Measurements from ENCODE around the gene GCKR.
"Not testable (repeated sequence)": the region's sequence is repeated elsewhere in the genome, so short reads cannot be mapped to it uniquely, and the experiment has no call there.

The GCKR gene

GRCh38 chr2:27502142-27502541 is 5.5 kb downstream of the GCKR start:
- no peak for DNase-seq

GRCh38 chr2:27506587-27506986 is 9.9 kb downstream of the GCKR start:
- DNase-seq, result no peak
- intact Hi-C loops (cut with DNase I), result no loop called here

More at GRCh38 chr2:27502142-27502541, 5.5 kb downstream of the GCKR start:
- intact Hi-C loops (cut with DNase I), result no loop called here

DNA sequence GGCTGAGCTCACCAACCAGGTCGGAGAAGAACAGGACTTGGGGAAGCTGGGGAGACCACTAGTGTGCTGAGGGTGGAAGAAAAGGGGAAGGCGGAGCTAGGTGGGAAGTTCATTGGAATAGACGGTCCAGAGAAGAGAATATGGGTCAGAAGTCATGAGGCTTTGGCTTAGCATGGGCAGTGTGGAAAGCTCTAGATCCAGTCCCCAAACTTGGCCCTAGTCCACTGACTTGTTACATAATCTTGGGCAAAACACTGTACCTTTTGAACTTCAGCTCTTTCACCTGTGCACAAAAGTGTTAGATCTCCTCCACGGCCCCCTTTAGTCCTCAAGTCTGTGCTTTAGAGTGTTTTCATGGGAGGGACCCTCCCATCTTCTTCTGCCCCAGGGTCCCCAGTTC is 10.7 kb downstream of the GCKR start:
- DNase-seq, result no peak
- intact Hi-C loops (cut with DNase I), result no loop called here

GRCh38 chr2:27509326-27509725 is 12.7 kb downstream of the GCKR start:
- DNase-seq, result no peak
- intact Hi-C loops (cut with DNase I), result no loop called here

DNA sequence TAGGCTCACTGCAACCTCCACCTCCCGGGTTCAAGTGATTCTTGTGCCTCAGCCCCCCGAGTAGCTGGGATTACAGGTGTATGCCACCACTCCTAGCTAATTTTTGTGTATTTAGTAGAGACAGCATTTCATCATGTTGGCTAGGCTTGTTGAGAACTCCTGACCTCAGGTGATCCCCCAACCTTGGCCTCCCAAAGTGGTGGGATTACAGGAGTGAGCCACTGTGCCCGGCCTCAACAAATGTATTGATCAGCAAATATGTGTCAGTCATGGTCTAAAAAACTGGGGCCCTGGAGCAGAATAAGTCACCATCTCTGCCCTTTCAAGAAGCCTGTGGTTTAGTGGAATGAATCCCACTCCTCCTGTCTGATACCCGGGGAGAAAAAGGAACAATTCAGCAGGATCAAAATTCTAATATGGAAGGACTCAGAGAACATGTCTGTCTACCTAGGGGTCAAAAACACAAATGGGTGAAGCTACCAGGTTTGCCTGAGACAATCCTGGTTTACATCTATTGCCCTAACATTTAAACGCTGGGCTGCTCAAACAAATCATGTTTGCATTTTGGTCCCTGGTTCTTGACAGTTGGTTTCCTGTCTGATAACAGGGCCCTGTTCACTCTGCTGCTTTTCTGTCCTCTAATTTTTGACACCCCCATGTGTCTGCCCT is 21.6 kb downstream of the GCKR start:
- no peak for DNase-seq
- intact Hi-C loops (cut with DNase I), result no loop called here

DNA sequence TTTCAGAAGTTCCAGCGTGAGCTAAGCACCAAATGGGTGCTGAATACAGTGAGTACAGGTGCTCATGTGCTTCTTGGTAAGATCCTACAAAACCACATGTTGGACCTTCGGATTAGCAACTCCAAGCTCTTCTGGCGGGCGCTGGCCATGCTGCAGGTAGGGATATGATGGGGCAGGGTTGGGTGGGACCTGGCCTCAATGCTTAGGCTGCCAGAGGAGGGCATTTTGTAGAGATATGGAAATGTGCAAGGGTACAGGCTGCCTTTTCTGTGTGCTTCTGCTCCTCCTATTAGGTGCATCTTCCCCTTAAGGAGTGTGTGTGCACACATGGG is 22.1 kb downstream of the GCKR start:
- intact Hi-C loops (cut with DNase I), result no loop called here
- DNase-seq, result no peak

GRCh38 chr2:27520316-27520715 is 23.7 kb downstream of the GCKR start:
- no peak for DNase-seq

DNA sequence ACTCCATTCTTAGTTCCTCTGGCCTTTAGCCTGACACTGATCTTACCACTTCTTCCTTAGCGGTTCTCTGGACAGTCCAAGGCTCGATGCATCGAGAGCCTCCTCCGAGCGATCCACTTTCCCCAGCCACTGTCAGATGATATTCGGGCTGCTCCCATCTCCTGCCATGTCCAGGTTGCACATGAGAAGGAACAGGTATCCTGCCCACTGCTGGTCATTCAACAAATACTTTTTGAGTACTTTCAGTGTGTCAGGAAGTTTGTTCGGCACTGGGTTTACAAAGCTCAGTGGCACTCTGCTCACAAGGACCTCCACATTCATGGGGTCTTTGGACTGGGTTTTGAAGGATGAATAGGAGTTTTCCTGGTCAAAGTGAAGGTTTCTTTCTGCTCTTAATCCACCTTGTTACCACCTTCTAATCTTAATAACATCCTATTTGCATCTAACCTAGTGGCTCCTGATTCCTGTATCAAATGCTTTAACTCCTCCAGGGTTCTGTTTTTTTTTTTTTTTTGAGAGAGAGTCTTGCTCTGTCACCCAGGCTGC is 25.8 kb downstream of the GCKR start:
- no peak for DNase-seq
- intact Hi-C loops (cut with DNase I), result no loop called here

More at GRCh38 chr2:27520316-27520715, 23.7 kb downstream of the GCKR start:
- intact Hi-C loops (cut with DNase I), result no loop called here

- intact Hi-C loops (cut with DNase I), result no loop called here
These were observed 30.5 kb downstream of the GCKR start for GRCh38 chr2:27527182-27527581.

DNA sequence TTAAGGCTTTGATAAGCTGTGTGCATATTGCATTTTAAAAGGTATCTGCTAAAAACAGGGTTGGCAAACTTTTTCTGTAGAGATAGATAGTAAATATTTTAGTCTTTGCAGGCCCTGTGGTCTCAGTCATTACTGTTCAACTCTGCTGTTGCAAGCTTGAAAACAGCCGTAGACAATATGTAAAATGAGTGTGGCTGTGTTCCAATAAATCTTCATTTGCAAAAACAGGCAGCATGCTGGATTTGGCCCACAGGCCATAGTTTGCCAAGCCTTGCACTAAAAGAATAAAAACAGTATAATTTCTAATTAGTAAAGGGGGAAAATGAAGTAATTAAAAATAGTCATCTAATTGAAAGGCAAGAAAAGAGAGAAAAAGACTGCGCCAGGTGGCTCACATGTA is 35.3 kb downstream of the GCKR start:
- DNase-seq, result no peak
- intact Hi-C loops (cut with DNase I), result no loop called here

More at GRCh38 chr2:27527182-27527581, 30.5 kb downstream of the GCKR start:
- no peak for DNase-seq

DNA sequence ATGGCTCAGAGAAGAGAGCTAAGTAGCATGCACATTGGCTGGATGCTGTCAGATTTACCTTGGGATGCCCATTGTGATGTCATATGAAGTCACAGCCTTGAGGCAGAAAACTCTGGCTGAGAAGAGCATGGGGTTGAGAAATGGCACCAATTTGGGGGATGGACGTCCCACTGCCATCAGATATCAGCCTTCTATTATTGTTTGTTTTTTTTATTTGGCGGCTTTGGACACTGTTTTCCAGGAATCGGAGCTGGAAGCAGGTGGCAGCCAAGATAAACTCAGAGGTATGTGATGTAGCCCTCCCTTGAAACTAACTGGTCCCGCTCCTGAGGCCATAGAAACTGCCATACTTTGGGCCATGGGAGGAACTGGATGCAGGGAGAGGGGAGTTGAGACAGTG is 40.6 kb downstream of the GCKR start:
- intact Hi-C loops (cut with DNase I), result no loop called here
- DNase-seq, result no peak

DNA sequence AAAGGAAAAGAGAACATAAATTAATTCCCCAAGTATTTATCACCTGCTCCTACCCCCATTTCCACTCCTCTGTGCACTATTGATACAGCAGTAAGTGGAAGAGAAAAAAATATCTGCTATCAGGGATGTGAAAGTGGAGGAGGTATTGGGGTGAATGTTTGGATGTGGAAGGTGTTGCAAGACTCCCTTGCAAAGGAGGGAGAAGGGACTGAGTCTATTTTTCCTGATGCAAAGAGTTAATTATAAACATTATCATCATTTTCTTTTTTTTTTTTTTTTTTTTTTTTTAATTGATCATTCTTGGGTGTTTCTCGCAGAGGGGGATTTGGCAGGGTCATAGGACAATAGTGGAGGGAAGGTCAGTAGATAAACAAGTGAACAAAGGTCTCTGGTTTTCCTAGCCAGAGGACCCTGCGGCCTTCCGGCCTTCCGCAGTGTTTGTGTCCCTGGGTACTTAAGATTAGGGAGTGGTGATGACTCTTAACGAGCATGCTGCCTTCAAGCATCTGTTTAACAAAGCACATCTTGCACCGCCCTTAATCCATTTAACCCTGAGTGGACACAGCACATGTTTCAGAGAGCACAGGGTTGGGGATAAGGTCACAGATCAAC is 42.3 kb downstream of the GCKR start:
- intact Hi-C loops (cut with DNase I); DNase-seq: not testable (repeated sequence)

DNA sequence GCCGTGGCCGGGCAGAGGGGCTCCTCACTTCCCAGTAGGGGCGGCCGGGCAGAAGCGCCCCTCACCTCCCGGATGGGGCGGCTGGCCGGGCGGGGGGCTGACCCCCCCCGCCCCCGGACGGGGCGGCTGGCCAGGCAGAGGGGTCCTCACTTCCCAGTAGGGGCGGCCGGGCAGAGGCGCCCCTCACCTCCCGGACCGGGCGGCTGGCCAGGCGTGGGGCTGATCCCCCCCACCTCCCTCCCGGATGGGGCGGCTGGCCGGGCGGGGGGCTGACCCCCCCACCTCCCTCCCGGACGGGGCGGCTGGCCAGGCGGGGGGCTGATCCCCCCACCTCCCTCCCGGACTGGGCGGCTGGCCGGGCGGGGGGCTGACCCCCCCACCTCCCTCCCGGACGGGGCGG is 43.0 kb downstream of the GCKR start:
- DNase-seq; intact Hi-C loops (cut with DNase I): not testable (repeated sequence)

GRCh38 chr2:27544143-27544821 is 47.6 kb downstream of the GCKR start:
- intact Hi-C loops (cut with DNase I), result no loop called here
- no peak for DNase-seq

- intact Hi-C loops (cut with DNase I), result no loop called here
- DNase-seq, result no peak
These were observed 48.9 kb downstream of the GCKR start for GRCh38 chr2:27545348-27546141.

DNA sequence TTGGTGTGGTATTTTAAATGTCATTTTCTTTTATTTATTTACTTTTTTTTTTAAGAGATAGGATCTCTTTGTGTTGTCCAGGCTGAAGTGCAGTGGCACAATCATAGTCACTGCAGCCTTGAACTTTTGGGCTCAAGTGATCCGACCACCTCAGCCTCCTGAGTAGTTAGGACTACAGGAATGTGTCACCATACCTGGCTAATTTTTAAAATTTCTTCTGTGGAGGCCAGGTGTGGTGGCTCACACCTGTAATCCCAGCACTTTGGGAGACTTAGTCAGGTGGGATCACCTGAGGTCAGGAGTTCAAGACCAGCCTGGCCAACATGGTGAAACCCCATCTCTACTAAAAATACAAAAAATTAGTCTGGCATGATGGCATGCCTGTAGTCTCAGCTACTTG is 52.7 kb downstream of the GCKR start:
- intact Hi-C loops (cut with DNase I), result no loop called here
- no peak for DNase-seq

- intact Hi-C loops (cut with DNase I), result no loop called here
- no peak for DNase-seq
These were observed 54.9 kb downstream of the GCKR start for GRCh38 chr2:27551514-27551913.

DNA sequence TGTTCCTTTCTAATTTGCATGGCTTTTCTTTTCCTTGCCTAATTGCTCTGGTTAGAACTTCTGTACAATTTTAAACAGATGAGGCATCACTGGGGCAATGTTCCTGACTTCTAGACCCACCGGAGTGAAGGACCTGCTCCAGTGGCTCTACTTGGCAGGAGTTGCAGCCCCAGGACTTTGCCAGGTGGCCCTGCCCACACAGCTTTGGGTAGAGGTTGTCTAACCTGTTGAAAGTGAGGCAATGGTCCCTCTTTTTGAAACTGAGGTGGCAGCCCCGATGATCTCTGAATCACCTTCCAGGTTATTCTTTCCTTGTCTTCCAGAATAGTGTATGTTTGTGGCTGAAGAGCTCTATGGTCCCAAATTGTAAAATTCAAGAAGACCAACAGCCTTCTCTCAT is 56.3 kb downstream of the GCKR start:
- DNase-seq, result no peak

DNA sequence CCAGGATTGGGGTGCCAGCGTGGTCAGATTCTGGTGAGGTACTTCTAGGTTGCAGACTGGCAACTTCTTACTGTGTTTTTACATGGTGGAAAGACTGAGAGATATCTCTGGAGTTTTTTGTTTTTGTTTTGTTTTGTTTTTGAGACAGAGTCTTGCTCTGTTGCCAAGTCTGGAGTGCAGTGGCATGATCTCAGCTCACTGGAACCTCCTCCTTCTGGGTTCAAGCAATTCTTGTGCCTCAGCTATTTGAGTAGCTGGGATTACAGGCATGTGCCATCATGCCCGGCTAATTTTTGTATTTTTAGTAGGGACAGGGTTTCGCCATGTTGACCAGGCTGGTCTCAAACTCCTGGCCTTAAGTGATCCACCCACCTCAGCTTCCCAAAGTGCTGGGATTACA is 57.8 kb downstream of the GCKR start:
- intact Hi-C loops (cut with DNase I); DNase-seq: not testable (repeated sequence)

More for the DNA sequence above, 56.3 kb downstream of the GCKR start:
- intact Hi-C loops (cut with DNase I), result no loop called here

DNA sequence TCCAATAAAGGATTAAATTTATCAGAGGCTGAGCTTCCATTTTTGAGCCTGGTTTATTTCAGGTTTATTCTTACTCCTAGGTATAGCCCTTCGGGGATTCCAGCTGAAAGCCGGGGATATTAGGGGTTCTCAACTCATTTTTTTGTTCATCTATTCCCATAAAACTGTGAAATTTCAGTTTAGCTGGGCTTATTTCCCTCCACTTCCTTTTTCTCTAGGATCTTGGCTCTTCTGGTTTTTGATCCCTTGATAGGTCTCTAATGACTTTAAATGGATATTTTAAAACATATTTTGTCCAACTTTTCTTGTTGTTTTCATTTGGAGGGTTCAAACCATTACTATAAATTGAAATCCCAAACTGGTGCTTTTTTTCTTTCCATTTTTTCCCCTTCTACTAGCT is 62.6 kb downstream of the GCKR start:
- intact Hi-C loops (cut with DNase I), result no loop called here
- no peak for DNase-seq

GRCh38 chr2:27561060-27561459 is 64.4 kb downstream of the GCKR start:
- no peak for DNase-seq
- intact Hi-C loops (cut with DNase I), result no loop called here

All from posterior cingulate gyrus (tissue), 11 donors.